ENCODE measurements around the gene GFI1.

DNA sequence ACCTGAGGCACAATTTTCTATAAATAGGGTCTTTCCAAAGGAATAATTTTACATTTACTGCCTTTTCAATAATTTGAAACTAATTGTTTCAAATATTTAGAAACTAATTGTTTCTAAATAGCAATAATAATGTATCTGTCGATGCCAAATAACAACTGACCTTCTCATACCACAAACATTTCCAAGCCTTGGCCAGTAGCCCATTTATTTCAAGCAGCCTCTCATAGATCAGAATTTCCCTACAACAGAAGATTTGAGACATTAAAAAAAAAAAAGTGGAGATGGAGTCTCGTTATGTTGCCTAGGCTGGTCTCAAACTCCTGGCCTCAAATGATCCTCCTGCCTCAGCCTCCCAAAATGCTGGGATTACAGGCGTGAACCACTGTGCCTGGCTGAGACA lies 2.1 kb upstream of the GFI1 start:
- TF ChIP-seq, protein P1, sequence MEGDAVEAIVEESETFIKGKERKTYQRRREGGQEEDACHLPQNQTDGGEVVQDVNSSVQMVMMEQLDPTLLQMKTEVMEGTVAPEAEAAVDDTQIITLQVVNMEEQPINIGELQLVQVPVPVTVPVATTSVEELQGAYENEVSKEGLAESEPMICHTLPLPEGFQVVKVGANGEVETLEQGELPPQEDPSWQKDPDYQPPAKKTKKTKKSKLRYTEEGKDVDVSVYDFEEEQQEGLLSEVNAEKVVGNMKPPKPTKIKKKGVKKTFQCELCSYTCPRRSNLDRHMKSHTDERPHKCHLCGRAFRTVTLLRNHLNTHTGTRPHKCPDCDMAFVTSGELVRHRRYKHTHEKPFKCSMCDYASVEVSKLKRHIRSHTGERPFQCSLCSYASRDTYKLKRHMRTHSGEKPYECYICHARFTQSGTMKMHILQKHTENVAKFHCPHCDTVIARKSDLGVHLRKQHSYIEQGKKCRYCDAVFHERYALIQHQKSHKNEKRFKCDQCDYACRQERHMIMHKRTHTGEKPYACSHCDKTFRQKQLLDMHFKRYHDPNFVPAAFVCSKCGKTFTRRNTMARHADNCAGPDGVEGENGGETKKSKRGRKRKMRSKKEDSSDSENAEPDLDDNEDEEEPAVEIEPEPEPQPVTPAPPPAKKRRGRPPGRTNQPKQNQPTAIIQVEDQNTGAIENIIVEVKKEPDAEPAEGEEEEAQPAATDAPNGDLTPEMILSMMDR (IDR thresholded peaks at IDR 0.05) = no peak
- no peak for TF ChIP-seq POLR2AphosphoS5 (IDR thresholded peaks at IDR 0.05)
- TF ChIP-seq POLR2A (IDR thresholded peaks at IDR 0.05) = no peak
